Left ventricle myocardium inferior (tissue), 1 donor: ENCODE results near the gene ALOX5. TPM values are rescaled to one million over a fixed set of nuclear protein-coding genes. Genes with fewer than 3 reads are reported as not detected.

Source experiments
- DNase-seq: peaks from one replicate; pipeline ENCODE4 v3.0.0-alpha.2; 2020
- H3K27ac ChIP-seq: fragments of 200-600 bp; replicated peaks from 2 replicates; pipeline ENCODE4 v1.8.0; 2021
- H3K27me3 ChIP-seq: fragments of 200-600 bp; 2 replicates; pipeline ENCODE4 v1.8.0; 2021; ENCODE audit warnings: low read depth
- H3K36me3 ChIP-seq: fragments of 200-600 bp; 2 replicates; pipeline ENCODE4 v1.8.0; 2021
- H3K4me1 ChIP-seq: fragments of 200-600 bp; 2 replicates; pipeline ENCODE4 v1.8.0; 2021
- H3K4me3 ChIP-seq: fragments of 200-600 bp; 2 replicates; pipeline ENCODE4 v1.8.0; 2021; ENCODE audit warnings: mild to moderate bottlenecking, moderate library complexity
- H3K9me3 ChIP-seq: fragments of 200-600 bp; replicated peaks from 2 replicates; pipeline ENCODE4 v1.8.0; 2021
- intact Hi-C: fragments of 100-400 bp; cut with micrococcal nuclease; formaldehyde crosslinking; loops from one replicate; pipeline ENCODE4 v1.11.0; 2022
- total RNA-seq: library from RNA; stranded (reverse); fragmentation: NEBNext Ultra II Directional; extraction: Animal tissue kit (Norgen Biotek cat#: 25700); gene quantifications from one replicate; pipeline ENCODE4 v1.2.1, GENCODE V29; 2021
- TF ChIP-seq, protein P1 (sequence below): fragments of 200-600 bp; IDR thresholded peaks from 2 replicates; pipeline ENCODE4 v1.8.0; 2021; ENCODE audit warnings: antibody characterized with exemption, mild to moderate bottlenecking, borderline replicate concordance
- donor health status: DM: no; HTN: yes; CAD: no; lungs with severe emphysema.

ALOX5 gene
- total RNA-seq, 1 donor from 2014 or later: 3.2 TPM

DNA sequence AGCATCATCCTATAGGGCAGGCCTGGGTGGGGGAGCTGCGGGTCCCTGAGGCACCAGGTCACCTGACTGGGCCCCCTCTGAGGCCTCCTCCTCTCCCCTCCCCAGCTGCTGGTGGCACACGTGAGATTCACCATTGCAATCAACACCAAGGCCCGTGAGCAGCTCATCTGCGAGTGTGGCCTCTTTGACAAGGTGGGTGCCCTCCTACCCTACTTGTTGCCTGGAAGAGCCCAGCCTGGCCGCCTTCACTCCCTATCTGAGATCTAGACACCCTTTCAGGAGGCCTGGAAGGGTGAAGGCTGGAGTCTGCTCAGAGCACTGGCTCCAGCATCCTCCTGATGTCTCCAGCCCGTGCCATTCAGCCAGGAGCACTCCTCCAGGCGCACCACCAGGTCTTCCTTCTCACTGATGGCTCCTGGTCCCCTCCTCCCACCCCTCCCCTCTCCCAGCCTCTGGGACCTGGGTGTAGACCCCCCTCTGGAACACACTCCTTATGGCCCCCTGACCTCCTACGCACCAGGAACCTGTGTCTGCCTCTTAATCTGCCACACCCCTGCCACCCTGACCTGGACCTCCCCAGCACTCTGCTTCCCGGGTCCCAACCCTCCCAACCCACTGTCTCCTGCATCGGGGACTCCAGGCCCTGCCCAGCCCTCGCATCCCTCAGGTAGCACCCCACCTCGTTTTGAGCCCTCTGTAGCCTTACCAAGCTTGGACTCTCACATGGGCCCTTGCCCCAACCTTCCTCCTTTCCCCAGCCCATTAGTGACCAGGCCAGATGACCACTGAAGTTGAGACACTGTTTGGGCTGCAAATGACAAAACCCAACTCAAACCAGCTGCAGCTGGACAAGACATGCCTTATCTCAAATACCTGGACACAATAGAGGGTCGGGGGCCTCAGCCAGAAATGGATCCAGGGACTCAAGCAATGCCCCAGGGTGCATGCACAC is 67.5 kb downstream of the ALOX5 start:
- Histone ChIP-seq H3K27ac (no peak overlapping the region), H3K4me1 (peaks cover 13% of the 10 kb centered on the region), H3K4me3 (no peak overlapping the region), H3K36me3 (no peaks in the 10 kb centered on the region), H3K27me3 (peaks cover 18% of the 10 kb centered on the region), H3K9me3 (peaks cover 3% of the 10 kb centered on the region)
- TF ChIP-seq, protein P1, sequence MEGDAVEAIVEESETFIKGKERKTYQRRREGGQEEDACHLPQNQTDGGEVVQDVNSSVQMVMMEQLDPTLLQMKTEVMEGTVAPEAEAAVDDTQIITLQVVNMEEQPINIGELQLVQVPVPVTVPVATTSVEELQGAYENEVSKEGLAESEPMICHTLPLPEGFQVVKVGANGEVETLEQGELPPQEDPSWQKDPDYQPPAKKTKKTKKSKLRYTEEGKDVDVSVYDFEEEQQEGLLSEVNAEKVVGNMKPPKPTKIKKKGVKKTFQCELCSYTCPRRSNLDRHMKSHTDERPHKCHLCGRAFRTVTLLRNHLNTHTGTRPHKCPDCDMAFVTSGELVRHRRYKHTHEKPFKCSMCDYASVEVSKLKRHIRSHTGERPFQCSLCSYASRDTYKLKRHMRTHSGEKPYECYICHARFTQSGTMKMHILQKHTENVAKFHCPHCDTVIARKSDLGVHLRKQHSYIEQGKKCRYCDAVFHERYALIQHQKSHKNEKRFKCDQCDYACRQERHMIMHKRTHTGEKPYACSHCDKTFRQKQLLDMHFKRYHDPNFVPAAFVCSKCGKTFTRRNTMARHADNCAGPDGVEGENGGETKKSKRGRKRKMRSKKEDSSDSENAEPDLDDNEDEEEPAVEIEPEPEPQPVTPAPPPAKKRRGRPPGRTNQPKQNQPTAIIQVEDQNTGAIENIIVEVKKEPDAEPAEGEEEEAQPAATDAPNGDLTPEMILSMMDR: no peak
- intact Hi-C loops: no loop called here
- no peak for DNase-seq

DNA sequence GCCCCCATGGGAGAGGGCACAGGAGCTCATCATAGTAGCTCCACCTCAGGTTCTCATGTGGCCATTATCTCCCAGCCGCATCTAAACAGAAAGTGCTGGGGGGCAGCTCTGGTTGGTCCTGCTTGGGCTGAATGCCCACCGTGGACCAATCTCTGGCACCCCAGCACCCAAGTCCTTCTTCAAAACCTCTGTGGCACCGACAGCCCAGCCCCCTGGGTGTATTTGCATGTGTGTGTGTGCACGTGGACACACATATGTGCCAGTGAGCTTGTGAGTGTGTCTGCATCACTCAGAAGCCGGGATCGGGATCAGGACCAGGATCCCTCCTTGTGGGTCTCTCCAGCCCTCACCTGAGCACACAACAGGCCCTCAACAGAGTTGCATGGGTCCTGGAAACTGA is 68.2 kb downstream of the ALOX5 start:
- DNase-seq: no peak
- no peaks in the 10 kb centered on the region for H3K36me3 ChIP-seq
- H3K27ac ChIP-seq: no peak overlapping the region
- no peaks in the 10 kb centered on the region for H3K9me3 ChIP-seq
- TF ChIP-seq, protein P1: no peak
- no peak overlapping the region for H3K4me3 ChIP-seq
- H3K4me1 ChIP-seq: peaks cover 13% of the 10 kb centered on the region
- intact Hi-C loops: no loop called here
- peaks cover 18% of the 10 kb centered on the region for H3K27me3 ChIP-seq

DNA sequence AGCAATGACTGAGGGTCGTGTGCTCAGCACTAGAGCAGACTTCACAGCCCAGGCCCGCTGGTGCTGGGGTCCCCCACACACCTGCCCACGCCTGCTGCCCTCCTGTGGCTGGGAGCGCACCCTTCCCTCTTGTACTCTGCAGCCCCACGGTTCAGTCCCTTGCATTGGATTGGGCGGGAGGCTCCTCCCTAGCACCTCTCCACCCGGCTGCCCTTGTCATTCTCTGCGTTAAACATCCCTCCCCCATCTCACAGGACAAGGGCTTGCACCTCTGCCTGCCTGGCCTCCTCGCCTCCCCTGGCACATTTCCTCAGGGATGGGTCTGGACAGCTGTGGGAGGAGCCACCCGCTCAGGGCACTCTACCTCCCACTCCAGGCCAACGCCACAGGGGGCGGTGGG is 68.6 kb downstream of the ALOX5 start:
- TF ChIP-seq, protein P1: no peak
- intact Hi-C loops: no loop called here
- DNase-seq: no peak
- no peaks in the 10 kb centered on the region for H3K9me3 ChIP-seq
- no peak overlapping the region for H3K4me3 ChIP-seq
- peaks cover 18% of the 10 kb centered on the region for H3K27me3 ChIP-seq
- peaks cover 13% of the 10 kb centered on the region for H3K4me1 ChIP-seq
- no peaks in the 10 kb centered on the region for H3K36me3 ChIP-seq
- no peak overlapping the region for H3K27ac ChIP-seq

DNA sequence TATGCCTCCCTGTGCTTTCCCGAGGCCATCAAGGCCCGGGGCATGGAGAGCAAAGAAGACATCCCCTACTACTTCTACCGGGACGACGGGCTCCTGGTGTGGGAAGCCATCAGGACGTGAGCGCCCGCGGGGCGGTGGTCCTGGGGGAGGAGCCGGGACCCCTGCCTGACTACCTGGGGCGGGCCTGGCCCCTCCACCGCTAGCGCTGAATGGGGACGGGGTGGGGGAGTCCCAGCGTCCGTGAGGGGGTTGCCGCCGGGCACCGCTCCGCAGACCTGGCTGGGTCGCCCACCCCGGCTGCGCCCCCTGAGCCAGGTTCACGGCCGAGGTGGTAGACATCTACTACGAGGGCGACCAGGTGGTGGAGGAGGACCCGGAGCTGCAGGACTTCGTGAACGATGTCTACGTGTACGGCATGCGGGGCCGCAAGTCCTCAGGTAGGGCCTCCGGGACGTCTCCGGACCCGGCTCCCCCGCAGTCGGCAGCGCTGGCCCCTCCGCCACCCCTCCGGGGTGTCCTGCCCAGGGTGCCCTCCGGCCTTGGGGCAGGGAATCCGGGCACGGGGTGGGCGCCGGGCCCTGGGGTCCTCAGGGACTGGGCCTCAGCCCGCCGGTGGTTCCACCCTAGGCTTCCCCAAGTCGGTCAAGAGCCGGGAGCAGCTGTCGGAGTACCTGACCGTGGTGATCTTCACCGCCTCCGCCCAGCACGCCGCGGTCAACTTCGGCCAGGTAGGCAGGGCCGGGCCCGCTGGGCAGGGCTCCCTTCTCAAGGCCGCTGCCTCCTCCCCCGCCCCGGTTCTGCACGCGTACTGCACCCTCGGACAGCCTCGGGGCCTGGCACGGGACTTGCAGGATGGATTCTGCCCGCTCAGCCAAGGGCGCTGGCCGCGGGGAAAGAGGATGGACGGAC is 69.3 kb downstream of the ALOX5 start:
- Histone ChIP-seq H3K36me3 (no peaks in the 10 kb centered on the region), H3K4me1 (peaks cover 13% of the 10 kb centered on the region), H3K4me3 (no peak overlapping the region), H3K27me3 (peaks cover 18% of the 10 kb centered on the region), H3K9me3 (no peaks in the 10 kb centered on the region), H3K27ac (no peak overlapping the region)
- intact Hi-C loops: no loop called here
- TF ChIP-seq, protein P1: no peak
- DNase-seq: no peak

DNA sequence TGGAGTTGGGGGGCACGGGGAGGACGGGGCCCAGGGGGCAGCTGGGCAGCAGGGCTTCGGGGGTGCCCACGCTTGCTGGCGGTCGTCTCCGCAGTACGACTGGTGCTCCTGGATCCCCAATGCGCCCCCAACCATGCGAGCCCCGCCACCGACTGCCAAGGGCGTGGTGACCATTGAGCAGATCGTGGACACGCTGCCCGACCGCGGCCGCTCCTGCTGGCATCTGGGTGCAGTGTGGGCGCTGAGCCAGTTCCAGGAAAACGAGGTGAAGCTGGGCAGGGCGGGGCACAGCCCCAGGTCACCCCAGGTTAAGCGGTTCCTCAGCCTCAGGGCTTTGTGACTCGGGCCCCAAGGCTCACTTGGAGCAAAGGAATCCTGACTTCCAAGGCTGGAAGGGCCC is 70.0 kb downstream of the ALOX5 start:
- Histone ChIP-seq H3K4me3 (no peak overlapping the region), H3K27me3 (peaks cover 14% of the 10 kb centered on the region), H3K9me3 (no peaks in the 10 kb centered on the region), H3K27ac (no peak overlapping the region), H3K36me3 (no peaks in the 10 kb centered on the region), H3K4me1 (peaks cover 13% of the 10 kb centered on the region)
- intact Hi-C loops: no loop called here
- TF ChIP-seq, protein P1: no peak
- no peak for DNase-seq
